Spleen (tissue), 11 donors: ENCODE results near the gene ABCG8. TPM values are rescaled to one million over a fixed set of nuclear protein-coding genes. Genes with fewer than 3 reads are reported as not detected.

Experiments
- DNase-seq: peaks from one replicate; pipeline ENCODE4 v3.0.0-alpha.2; 2020
- H3K27ac ChIP-seq, 8 donors: fragments of 200-600 bp; sonication (generic) in 7 of 8; 1 replicate in 4 of 8; 2 replicates in 4 of 8; pipeline versions ENCODE4 v1.5.0 to v1.8.0; 2016 to 2021; ENCODE audit warnings: inconsistent platforms in 4 of 8, mild to moderate bottlenecking in 4 of 8, moderate library complexity in 1 of 8
- H3K27me3 ChIP-seq, 7 donors: fragments of 200-600 bp; sonication (generic) in 6 of 7; replicated peaks in 1 of 7; 1 replicate in 4 of 7; 2 replicates in 3 of 7; pipeline versions ENCODE4 v1.5.0 to v1.8.0; 2016 to 2021; ENCODE audit warnings: inconsistent platforms in 3 of 7, mild to moderate bottlenecking in 1 of 7
- H3K36me3 ChIP-seq, 6 donors: fragments of 200-600 bp; sonication (generic) in 5 of 6; 1 replicate in 4 of 6; 2 replicates in 2 of 6; pipeline versions ENCODE4 v1.5.0 to v1.8.0; 2016 to 2021; ENCODE audit warnings: inconsistent platforms in 2 of 6
- H3K4me1 ChIP-seq, 6 donors: fragments of 200-600 bp; sonication (generic) in 5 of 6; 1 replicate in 3 of 6; 2 replicates in 3 of 6; pipeline versions ENCODE4 v1.5.0 to v1.8.0; 2016 to 2021; ENCODE audit warnings: inconsistent platforms in 3 of 6
- H3K4me3 ChIP-seq, 8 donors: fragments of 200-600 bp; sonication (generic) in 7 of 8; 1 replicate in 4 of 8; 2 replicates in 4 of 8; pipeline versions ENCODE4 v1.5.0 to v1.8.0; 2016 to 2021; ENCODE audit warnings: inconsistent platforms in 4 of 8, mild to moderate bottlenecking in 4 of 8, moderate library complexity in 2 of 8
- H3K9me3 ChIP-seq, 8 donors: fragments of 200-600 bp; sonication (generic) in 7 of 8; 1 replicate in 4 of 8; 2 replicates in 4 of 8; pipeline versions ENCODE4 v1.5.0 to v1.8.0; 2016 to 2021; ENCODE audit warnings: inconsistent platforms in 4 of 8
- POLR2A ChIP-seq, 3 donors: fragments of 450-650 bp; IDR thresholded peaks; one replicate each; pipeline ENCODE4 v1.5.1; 2017; ENCODE audit warnings: antibody characterized with exemption in 3 of 3, mild to moderate bottlenecking in 1 of 3
- POLR2AphosphoS5 ChIP-seq, 3 donors: sonication (generic); formaldehyde crosslinking; IDR thresholded peaks; one replicate each; pipeline ENCODE4 v1.5.1; 2017; ENCODE audit warnings: antibody characterized with exemption in 3 of 3
- WGBS, 5 donors: extraction: QIAGEN DNeasy Blood & Tissue Kit in 3 of 5; methylation state at CpG; one replicate each; pipeline versions ENCODE4 v1.1.5 to v1.1.7; 2013 to 2018; 5-methylcytosine and 5-hydroxymethylcytosine counted together
- intact Hi-C: fragments of 100-400 bp; cut with DNase I; formaldehyde crosslinking; loops from one replicate; pipeline ENCODE4 v1.15.0; 2023; ENCODE audit warnings: low total_unique reads
- polyA plus RNA-seq, 3 donors: library from polyadenylated mRNA; stranded (reverse); fragments of 200-250 nt; gene quantifications; one replicate each; pipeline ENCODE4 v1.2.1, GENCODE V29; 2013
- total RNA-seq, 7 donors: library from RNA; depleted of rRNA in 3 of 7; stranded (reverse); fragments of >200 nt in 3 of 7; fragmentation: NEBNext Ultra II Directional in 4 of 7; extraction: Animal tissue kit (Norgen Biotek cat#: 25700) in 4 of 7; gene quantifications; one replicate each; pipeline versions ENCODE4 v1.1.0 to v1.2.1, GENCODE V29; 2016 to 2021
- TF ChIP-seq, protein P1 (sequence below), 11 experiments: fragments of 200-600 bp in 7 of 11; fragments of 450-650 bp in 4 of 11; sonication (generic) in 4 of 11; IDR thresholded peaks in 8 of 11; conservative IDR thresholded peaks in 3 of 11; 1 replicate in 7 of 11; 2 replicates in 4 of 11; pipeline versions ENCODE4 v1.4.0 to v1.8.0; 2016 to 2021; ENCODE audit warnings: antibody characterized with exemption in 11 of 11, inconsistent platforms in 4 of 11, mild to moderate bottlenecking in 1 of 11
- donor health status: healthy with polysubstance abuse.
- donor health status: DM: no; HTN: no; CAD: no; lungs with moderate emphysema.
- donor health status: DM: no; HTN: no; CAD: no.
- donor health status: Bipolar disorder and iron deficiency.
- donor health status: healthy.
- donor health status: DM: no; HTN: no; CAD: no.
- donor health status: DM: yes; HTN: yes; CAD: no.

The ABCG8 gene
- total and polyA plus RNA-seq, 10 donors, result 0.02 to 0.46 (median 0.20) TPM; not detected in 5

DNA sequence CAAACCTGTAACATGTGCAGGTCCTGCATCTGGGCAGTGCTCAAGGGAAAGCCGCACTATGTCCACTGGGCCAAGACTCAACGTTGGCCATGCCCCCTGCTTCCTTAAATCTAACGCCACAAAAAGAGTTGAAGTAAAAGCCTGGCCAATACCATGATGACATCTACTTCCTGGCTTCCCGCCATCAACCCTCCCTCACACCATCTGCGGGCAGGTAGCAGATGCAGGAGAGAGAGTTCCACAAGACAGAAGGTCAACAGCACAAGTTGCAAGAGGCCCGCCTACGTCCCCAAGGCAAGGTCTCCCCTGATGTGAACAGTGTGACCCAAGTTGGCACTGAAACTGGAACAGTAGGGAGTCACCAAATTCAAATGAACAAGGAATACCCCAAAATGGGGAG, 48.4 kb downstream of the ABCG8 start:
- no peak for DNase-seq
- Histone ChIP-seq H3K9me3 (no peaks in the 10 kb centered on the region), H3K27ac (no peak overlapping the region), H3K4me3 (no peak overlapping the region), H3K27me3 (no peaks in the 10 kb centered on the region), H3K4me1 (no peaks in the 10 kb centered on the region), H3K36me3 (peaks cover 0 to 72% (median 48%) of the 10 kb centered on the region in 6 donors)
- intact Hi-C loops, result no loop called here
- 74 to 98% (median 87%) methylated on average over 7 of the region's 7 CpGs for WGBS, 5 donors
- TF ChIP-seq POLR2A (IDR thresholded peaks at IDR 0.05), result no peak
- TF ChIP-seq, protein P1, sequence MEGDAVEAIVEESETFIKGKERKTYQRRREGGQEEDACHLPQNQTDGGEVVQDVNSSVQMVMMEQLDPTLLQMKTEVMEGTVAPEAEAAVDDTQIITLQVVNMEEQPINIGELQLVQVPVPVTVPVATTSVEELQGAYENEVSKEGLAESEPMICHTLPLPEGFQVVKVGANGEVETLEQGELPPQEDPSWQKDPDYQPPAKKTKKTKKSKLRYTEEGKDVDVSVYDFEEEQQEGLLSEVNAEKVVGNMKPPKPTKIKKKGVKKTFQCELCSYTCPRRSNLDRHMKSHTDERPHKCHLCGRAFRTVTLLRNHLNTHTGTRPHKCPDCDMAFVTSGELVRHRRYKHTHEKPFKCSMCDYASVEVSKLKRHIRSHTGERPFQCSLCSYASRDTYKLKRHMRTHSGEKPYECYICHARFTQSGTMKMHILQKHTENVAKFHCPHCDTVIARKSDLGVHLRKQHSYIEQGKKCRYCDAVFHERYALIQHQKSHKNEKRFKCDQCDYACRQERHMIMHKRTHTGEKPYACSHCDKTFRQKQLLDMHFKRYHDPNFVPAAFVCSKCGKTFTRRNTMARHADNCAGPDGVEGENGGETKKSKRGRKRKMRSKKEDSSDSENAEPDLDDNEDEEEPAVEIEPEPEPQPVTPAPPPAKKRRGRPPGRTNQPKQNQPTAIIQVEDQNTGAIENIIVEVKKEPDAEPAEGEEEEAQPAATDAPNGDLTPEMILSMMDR (IDR thresholded peaks at IDR 0.05 in 8 of 11, conservative IDR thresholded peaks at IDR 0.05 in 3 of 11), result no peak
- no peak for TF ChIP-seq POLR2AphosphoS5 (IDR thresholded peaks at IDR 0.05)

DNA sequence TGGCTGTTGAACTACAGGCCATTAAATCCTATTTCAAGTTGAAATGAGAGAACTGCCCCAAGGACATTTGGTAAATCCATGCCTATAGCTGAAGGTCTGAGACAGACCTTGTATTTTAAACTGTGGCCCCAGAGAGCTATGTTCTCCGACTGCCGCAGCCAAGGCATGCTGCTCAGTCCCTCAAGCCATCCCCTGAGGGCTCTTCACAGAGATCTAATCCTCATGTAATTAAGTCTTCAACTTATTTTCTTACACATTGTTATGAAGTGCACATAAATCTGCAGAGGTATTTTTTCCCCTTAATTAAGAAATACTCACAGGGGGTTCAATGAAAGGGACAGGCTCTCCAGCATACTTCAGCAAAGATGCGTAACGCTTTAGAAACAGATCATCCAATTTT, 50.6 kb downstream of the ABCG8 start:
- no peak for TF ChIP-seq POLR2AphosphoS5 (IDR thresholded peaks at IDR 0.05)
- TF ChIP-seq, protein P1 (IDR thresholded peaks at IDR 0.05 in 8 of 11, conservative IDR thresholded peaks at IDR 0.05 in 3 of 11), result no peak
- TF ChIP-seq POLR2A (IDR thresholded peaks at IDR 0.05), result no peak
- no peak for DNase-seq
- Histone ChIP-seq H3K9me3 (no peaks in the 10 kb centered on the region), H3K27me3 (no peaks in the 10 kb centered on the region), H3K27ac (no peak overlapping the region), H3K4me1 (no peaks in the 10 kb centered on the region), H3K36me3 (peaks cover 0 to 95% (median 67%) of the 10 kb centered on the region in 6 donors), H3K4me3 (no peak overlapping the region)
- intact Hi-C loops, result no loop called here
- 95 to 99% (median 99%) methylated on average over 4 of the region's 4 CpGs for WGBS, 5 donors

DNA sequence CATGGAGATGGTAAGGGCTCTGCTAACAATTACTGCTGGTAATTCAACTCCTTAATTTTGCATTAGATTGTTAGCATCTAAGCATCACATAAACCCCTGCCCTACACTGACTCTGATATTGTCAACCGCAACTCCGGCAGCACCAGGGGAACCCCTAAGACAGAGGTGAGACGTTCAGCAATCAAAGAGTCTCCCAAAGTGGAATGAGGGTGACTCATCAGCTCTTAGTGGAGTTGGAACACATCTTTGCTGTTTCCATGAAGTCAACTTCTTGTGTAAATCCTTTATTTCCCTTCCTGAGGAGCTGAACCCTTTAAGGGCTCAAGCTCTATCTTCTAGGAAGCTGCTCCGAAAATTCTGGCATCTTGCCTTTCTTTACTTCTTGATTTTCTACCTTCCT, 52.1 kb downstream of the ABCG8 start:
- TF ChIP-seq, protein P1 (IDR thresholded peaks at IDR 0.05 in 8 of 11, conservative IDR thresholded peaks at IDR 0.05 in 3 of 11), result no peak
- TF ChIP-seq POLR2A (IDR thresholded peaks at IDR 0.05) (no peak), POLR2AphosphoS5 (IDR thresholded peaks at IDR 0.05) (no peak)
- WGBS, 5 donors, result 81 to 93% (median 87%) methylated on average over 4 of the region's 4 CpGs
- no peak overlapping the region for H3K4me3 ChIP-seq
- H3K27ac ChIP-seq, result no peak overlapping the region
- intact Hi-C loops, result no loop called here
- no peaks in the 10 kb centered on the region for H3K27me3 ChIP-seq
- no peak for DNase-seq
- peaks cover 0 to 100% (median 75%) of the 10 kb centered on the region in 6 donors for H3K36me3 ChIP-seq
- no peaks in the 10 kb centered on the region for H3K9me3 ChIP-seq
- no peaks in the 10 kb centered on the region for H3K4me1 ChIP-seq

DNA sequence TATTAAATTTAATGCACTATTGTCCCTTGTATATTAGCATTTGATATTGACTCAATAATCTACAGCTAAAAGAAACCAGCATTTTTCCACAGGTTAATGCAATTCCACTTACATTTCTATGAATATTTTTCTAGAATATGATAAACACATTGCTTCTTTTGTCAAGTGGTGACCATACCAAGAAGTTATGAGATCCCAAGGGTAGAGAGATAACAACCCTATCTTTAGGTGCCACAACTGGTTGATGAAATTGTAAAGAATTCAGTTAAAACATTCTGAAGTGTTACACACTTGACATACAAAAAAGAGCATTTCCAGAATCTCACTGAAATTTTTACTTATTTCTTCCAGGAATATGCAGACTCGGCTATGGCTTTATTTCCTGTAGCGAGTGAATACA, 56.0 kb downstream of the ABCG8 start:
- WGBS, 5 donors, result 93 to 99% (median 95%) methylated on average over 2 of the region's 2 CpGs
- H3K4me1 ChIP-seq, result no peaks in the 10 kb centered on the region
- TF ChIP-seq POLR2A (IDR thresholded peaks at IDR 0.05), result no peak
- TF ChIP-seq POLR2AphosphoS5 (IDR thresholded peaks at IDR 0.05), result no peak
- TF ChIP-seq, protein P1 (IDR thresholded peaks at IDR 0.05 in 8 of 11, conservative IDR thresholded peaks at IDR 0.05 in 3 of 11), result no peak
- H3K27ac ChIP-seq, result no peak overlapping the region
- intact Hi-C loops, result no loop called here
- H3K4me3 ChIP-seq, result no peak overlapping the region
- peaks cover 0 to 100% (median 78%) of the 10 kb centered on the region in 6 donors for H3K36me3 ChIP-seq
- no peaks in the 10 kb centered on the region for H3K27me3 ChIP-seq
- no peak for DNase-seq
- H3K9me3 ChIP-seq, result no peaks in the 10 kb centered on the region
